Stimulated activated CD4-positive, alpha-beta T cell treated with anti-CD3 and anti-CD28 coated beads, TNF-alpha, amount 100 ng/mL, for 48 hours (primary cell): ENCODE results near the gene DPP8.

ENCODE experiments used
- DNase-seq, 3 donors: peaks; one replicate each; pipeline ENCODE4 v3.0.0-alpha.2; 2020; ENCODE audit warnings: low read depth in 3 of 3

Gene DPP8

DNA sequence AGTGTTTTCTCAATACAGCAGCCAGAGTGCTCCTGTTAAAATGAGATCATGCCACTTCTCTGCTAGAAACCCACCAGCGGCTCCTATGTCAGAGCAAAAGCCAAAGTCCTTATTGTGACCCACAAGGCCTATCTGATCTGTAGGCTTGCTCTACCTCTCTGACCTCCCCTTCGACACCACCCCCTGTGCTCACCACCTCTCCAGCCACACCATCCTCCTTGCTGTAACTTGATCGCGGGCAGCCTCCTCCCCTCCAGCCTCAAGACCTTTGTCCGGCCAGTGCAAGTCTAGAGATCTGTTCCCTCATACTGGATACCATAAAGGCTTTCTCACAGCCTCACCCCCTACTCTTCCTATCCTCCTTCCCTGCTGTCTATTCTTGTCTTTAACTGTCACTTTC lies 92.8 kb downstream of the DPP8 start:
- DNase-seq: no peak

DNA sequence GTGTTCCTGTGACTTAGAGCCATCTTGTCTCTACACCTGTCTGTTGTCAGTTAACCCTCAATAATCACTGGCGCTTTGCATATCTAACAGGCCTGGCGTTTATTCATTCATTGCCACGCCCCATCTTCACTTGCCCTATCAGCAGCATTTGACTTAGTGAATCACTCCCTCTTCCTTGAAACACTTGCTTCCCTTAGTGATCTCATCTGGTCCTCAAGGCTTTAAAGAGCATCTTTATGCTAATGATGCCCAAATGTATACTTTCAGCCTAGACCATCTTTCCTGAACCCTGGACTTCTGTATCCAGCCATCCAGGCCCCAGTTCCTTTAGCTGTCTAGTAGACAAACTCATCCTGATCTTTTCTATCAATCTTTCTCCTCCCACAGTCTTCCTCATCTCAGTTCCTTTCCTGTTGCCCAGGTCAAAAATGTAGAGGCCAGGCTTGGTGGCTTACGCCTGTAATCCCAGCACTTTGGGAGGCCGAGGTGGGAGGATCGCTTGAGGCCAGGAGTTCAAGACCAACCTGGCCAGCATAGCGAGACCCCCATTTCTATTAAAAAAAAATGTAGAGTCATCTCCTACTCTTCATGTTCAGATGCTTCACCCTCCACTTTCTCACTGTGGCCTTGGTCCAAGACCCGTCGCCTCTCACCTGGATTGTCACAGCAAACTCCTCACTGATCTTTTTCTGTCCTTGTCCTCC lies 93.4 kb downstream of the DPP8 start:
- DNase-seq: no peak

DNA sequence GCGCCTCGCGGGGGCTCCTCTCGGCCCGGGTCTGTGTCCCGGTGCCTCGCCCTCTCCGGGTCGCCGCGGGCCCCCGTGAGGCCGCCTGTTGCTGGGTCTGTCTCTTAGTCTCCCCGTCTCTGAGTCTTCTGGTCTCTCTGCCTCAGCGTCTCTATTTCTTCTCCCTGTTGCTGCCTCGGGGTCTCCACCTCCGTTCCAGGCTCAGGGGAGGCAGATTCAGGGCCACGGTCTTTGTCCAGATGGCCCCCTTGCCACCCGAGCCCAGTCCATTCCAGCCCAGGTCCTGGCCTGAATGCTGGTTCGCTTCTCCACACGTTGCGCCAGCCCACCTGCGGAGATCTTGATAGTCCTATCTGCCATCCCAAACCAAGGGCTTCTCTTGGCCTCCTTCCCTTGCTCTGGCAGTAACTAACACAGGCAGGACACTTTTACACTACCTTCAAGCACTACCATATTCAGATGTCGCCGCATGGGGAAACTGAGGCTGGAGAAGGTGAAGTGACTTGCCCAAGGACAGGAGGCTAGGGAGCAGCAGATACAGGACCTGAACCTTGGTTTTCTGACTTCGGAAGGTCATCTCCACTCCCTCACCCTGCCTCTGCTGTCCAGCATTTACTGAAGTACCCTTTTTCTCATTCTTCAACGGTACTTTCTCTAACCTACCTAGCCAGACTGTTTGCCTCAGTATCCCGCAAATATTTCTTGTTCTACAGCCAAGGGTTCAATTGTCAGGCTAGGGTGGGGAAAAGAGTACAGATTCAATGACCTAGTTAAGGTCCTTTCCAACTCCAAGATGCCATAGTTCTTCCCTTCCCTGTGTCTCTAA lies 94.1 kb downstream of the DPP8 start:
- DNase-seq: no peak

DNA sequence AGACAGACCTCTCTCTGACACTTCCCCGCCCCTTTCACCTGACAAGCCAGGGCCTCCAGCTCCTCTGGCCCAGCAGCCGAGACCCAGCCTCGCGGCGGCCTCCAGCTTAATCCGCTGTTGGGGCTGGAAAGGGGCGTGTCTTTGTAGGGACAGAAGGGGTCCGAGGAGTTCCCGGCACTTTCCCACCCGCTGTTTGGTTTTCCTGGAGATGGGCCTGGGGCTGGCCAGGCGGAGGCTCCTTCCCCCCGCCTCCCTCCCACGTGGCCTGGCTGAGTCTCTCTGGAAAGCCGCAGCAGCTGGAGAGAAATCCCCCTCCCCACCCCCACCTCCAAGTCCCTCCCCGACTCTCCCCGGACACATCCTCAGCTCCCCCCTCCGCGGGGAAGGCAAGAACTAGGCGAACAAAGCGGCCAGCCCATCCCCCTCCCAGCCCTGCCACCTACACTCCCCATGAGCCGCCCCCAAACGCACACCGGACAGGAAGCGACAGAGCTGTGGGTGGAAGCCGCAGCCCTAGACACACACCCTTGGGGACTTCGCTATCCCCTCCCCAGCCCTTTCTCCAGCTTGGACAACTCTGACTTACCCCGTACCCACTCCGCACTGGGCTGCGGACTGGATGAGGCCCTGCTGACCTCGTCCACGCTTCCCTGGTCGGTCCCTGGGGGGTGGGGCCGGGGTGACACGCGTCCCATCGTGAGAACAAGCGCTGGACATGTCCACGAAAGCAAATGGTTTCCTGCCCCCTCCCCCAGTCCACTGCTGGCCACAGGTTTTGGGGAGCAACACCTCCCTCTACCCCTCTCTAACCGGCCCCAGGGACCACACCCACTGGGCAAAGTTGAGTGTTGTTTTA lies 95.9 kb downstream of the DPP8 start:
- DNase-seq: no peak

DNA sequence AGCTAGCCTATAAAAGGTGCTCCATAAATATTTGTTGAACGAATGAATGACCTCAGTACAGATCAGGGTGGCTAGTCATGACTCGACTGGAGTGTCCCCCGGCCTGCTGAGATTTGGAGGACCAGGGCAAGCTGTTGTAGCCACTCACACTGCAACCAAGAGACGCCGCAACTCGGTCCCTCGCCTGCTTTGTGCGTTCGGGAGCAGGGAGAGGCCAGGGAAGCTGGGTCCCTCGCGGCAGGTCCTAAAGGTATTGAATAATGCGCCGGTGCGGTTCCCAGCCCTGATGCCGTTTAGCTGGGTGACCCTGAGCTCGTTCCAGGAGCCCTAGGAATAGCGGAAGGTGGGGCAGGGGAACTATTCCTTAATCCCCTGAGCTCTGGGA lies 96.5 kb downstream of the DPP8 start:
- no peak for DNase-seq

DNA sequence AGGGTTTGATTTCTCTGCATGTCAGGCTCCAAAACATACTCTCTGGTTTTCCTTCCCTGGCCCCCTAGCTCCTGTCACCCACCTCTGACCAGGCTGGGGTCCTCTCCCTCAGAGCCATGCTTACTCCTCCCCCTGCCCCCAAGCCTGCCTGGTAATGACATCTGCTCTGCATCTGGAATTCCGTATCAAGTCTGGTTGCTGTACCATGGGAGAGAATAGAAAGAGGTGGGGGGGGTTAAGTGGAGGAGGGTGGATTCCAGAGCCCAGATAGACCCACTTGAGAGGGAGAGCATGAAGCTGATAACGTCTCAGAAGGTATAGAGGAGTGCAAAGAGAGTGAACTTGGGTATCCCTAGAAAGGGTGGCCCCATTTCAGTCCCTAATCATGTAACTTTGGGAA lies 98.9 kb downstream of the DPP8 start:
- no peak for DNase-seq

DNA sequence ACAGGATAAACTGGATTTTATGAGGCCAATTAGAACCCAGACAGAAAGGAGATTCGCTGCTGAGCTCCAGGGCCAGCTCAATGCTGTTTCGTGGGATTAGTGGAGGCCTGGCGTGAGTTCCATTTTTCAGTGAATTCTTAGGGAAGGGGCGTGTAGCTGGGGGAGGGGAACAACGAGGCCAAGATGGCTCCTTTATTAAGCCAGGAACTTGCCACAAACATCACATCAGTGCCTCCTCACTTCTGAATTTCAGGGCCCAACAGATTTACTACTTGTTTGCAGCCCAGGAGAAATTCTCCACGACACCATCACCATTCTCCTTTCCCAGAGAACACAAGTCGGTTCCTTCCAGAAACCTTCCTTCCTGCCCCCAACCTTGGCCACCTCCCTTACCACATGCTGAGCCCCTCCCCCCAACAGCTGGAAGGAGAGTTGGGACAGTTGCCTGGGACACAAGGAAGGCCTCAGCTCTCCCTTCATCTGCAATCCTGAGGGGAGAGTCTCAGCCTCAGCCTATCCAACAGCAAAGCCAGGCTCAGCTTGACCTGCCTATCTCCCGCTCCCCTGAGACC lies 100.6 kb downstream of the DPP8 start:
- no peak for DNase-seq

DNA sequence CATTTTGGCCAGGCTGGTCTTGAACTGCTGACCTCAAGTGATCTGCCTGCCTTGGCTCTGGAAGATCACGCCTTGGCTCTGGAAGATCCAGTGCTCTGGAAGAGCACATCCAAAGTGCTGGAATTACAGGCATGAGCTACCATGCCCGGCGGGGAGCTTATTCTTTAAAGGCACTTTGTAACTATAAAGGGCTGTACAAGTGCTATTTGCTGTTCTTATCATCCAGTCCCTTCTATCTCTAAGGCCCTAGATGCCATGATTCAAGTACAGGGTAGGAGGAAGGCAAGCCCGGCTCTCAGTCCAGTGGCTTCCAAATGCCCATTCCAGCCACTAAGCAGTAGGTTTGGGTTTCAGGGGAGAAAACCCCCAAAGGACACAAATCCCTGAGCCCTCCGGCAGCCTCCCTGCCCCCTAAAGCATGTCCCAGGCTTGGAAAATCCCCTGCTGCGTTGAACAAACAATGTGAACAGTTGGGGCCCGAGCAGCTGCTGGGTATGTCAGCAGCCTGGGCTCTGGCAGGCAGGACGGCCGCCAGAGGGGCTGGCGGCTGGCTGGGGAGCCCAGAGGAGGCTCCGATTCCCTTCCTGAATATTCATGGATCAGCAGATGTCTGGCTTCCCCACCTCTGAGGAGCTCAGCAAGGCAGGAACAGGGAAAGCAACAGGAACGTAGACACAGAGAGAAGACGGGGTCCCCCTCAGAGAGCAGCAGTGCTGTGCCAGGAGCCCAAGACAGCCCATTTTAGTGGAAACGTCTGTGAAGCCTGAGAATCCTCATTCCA lies 102.5 kb downstream of the DPP8 start:
- no peak for DNase-seq

DNA sequence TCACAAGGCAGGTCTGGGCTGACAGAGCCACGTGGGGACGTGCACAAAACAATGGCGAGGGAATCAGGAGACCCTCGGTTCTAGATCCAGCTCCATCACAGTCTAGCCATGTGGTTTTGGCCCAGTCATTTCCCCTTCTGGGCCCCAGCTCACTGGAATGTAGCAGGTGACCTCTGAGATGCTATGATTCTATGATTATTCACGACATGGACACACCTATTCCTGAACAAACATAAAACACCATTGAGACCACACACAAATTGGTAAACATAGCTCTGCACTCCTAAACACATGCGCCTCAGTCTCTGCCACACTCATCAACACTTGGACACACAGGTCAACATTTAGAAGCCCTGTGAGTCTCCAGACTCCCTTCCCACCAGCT lies 103.7 kb downstream of the DPP8 start:
- no peak for DNase-seq

DNA sequence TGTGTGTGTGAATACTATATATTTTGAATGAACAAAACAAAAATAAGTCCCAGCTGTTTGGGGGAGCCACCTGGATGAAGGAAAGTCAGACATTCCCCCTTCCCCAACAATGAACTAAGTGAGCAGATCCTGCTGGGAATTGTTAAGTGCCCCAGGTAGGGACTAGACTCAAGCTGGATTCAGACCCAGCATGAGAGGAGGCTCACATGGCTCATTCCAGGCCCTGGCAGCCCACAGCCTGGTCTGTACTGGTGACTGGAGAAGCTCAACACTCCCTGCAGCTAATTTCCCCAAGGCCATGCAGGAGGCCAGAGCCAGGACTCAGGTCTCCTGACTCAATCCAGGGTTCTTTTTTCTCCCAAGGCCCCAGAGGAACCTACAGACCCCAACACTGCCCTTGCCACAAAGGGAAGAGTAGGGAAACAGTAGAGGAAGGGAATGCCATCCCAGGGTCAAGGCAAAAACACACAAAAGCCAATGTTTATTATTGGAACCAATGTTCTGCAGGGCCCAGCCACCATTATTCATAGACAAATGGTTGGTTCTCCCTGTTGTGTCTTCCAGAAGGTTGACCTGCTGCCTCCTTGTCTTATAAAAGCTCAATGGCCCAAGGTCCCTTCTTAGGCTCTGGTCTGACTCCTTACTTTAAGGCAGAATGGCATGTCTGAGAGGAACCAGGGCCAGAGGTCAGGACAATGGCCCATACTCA lies 104.3 kb downstream of the DPP8 start:
- no peak for DNase-seq

DNA sequence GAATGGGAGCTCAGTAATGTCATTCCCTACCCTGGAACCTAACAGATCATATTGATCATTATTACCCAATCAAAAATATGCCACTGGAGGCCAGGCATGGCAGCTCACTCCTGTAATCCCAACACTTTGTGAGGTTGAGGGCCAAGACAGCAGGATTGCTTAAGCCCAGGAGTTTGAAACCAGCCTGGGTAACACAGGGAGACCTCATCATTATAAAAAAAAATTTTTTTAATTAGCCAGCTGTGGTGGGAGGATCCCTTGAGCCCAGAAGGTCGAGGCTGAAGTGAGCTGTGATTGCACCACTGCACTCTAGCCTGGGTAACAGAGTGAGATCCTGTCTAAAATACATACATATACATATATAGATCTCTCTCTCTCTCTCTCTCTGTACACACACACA lies 104.9 kb downstream of the DPP8 start:
- DNase-seq: no peak

DNA sequence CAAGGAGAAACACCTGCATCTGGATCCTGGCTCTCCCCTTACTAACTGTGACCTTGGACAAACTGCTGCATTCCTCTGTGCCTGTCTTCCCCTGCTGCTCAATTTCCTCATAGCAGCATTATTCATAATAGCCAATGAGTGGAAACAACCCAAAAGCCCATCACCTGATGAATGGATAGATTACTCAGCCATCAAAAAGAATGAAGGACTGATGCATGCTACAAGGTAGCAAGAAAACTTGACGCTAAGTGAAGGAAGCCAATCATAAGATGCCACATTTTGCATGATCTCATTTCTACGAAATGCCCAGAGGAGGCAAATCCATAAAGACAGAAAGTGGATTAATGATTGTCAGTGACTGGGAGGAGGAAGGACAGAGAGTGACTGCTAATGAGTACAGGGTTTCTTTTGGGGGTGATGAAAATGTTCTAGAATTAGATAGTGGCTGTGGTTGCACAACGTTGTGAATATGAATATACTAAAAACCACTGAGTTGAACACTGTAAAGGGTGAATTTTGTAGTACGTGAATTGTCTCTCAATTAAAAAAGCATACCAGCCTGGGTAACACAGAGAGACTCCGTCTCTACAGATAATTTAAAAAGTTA lies 105.9 kb downstream of the DPP8 start:
- DNase-seq: no peak

DNA sequence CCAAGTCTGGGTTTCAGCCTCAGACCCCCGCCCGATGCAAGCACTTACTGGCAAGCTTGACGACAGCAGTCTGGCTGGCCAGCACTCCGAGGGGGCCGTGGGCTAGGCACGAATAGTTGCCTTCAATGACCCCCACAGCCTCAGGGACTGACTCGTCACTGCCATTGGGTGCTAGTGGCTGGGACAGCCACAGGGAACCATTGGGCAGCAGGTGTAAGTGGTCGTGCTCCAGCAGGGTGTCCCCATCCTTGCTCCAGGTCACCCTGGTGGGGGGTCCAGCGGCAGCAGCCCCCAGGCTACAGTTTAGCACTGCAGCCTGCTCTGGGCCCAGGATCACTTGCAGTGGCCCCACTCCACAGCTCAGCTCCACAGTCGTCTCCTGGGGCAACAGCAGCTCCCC lies 106.5 kb downstream of the DPP8 start:
- no peak for DNase-seq

DNA sequence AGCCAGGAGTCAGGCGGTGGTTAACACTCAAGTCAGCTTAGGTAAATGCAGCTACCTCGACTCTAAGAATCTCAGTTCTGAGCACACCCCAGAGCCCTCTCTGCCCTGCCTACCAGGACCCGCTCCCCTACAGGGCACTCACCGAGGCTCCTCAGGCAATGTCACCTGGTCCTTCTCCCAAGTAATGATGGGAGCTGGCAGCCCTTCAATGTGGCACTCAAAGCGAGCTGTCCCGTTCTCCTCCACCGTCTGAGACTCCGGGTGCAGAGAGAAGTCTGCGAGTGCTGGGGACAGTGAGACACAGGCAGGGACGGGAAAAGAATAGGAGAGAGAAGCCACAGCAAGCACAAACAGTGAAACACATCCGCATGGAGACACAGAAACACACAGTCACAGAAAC lies 107.5 kb downstream of the DPP8 start:
- DNase-seq: no peak

DNA sequence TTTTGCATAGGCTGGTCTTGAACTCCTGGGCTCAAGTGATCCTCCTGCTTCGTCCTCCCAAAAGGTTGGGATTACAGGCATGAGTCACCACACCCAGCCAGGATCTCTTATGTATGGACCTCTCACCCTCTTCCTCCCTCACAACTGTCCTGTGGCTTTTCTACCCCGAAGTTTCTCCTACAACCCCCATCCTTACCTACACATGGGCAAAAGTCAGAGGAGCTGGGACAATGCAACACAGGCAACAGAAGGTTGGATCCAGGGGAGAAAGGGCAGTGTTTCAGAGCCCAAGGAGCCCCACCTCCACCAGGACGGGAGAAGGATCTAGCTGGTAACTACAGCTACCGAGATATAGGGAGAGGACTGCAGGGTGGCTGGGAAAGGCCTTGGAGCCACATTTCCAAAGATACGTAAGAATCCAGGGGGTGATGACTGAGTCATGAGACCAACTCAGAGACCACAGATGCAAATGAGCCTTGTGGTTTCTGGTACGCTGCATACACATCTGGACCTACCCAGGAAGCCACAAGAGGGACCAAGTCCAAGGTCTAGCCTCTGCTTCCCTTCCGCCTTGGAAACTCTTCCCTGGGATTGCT lies 108.4 kb downstream of the DPP8 start:
- no peak for DNase-seq

DNA sequence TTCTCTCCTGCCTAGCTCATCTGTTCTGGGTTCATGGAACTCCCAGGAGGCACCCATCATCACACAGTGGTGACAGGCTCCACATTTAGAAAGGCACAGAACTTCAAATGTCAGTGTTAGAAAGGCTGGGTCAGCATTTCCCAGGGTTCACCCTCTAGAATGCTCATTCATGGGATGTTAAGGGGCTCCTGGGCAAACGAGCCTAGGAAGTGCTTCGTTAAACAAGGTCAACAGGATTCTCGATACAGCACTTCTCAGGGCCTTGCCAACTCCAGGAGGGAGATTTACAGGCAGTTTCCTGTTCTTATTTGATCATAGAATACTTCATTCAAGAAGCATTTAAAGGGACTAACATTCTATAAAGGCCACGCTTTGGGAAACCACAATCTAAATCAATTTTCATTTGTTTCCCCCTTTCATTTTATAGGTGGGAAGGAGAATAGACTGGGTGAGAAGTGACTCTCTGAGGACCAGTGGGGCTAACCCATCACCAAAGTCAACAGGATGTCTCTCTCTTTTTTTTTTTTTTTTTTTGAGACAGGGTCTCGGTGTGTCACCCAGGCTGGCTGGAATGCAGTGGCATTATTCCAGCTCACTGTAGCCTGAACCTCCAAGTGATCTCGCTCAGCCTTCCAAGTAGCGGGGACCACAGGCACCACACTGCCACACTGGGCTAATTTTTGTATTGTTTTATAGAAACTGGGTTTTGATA lies 109.0 kb downstream of the DPP8 start:
- DNase-seq: no peak

DNA sequence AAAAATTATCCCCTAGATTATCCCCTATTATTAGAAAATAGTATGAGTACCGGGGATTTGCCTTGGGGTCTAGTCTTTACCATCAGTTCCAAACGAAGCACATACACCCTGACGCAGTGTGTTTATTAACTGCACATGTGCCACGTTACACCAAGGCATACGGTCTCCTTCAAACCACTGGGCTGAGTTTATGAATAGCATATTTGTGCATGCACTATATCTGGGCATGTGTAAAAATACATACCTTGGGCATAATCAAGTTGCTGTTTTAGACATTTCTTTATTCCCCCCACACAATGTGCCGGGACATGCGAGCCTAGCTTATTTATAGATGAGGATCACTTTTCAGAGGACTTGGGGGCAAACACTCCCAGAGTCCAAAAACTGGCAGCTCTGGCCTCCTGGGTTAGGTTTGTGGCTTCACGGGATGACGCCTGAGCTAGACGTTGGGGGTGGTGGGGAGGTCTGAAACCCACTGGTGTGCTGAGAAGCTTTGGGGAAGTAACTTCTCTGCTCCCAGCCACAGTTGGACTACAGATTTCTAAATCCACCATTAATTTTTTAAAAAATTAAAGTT lies 111.0 kb downstream of the DPP8 start:
- DNase-seq: no peak

DNA sequence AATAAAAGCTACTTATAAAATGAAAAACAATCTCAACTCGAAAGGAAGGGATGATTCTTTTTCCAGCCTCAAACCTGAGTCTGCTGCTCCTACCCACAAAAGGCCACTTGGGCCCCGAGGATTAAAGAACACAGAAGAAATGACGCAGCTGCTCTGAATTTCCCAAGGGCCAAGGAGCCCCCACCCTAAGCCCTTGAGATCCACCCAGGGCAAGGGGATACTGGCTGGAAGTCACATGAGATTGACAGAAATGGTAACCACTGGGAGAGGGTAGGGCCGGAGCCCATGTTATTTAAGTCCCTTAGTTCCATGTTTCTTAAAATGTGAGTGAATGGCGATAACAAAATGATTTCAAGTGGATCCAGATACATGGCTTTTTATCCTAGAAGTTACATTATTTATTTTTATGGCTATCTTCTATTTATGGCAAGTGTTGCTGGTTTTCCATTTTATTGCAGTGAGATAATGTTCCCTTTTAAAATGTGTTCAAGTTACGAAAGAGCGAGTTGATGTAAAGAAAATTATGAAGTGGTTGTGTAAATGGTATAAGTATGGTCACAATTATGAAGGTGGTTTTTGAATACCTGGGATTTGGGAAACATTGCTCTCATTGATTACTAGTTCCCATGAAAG lies 111.6 kb downstream of the DPP8 start:
- DNase-seq: no peak
